HG02885 (cell line): ENCODE results near the gene PDCD2L.
"Not testable (repeated sequence)": the region's sequence is repeated elsewhere in the genome, so short reads cannot be mapped to it uniquely, and the experiment has no call there.

Source experiments
- ATAC-seq: cut with Tn5 transposase; IDR thresholded peaks from one replicate; pipeline ENCODE4 v1.9.1; 2021; ENCODE audit warnings: mild to moderate bottlenecking; ENCODE audit not compliant: unreplicated experiment, poor library complexity

Gene PDCD2L

DNA sequence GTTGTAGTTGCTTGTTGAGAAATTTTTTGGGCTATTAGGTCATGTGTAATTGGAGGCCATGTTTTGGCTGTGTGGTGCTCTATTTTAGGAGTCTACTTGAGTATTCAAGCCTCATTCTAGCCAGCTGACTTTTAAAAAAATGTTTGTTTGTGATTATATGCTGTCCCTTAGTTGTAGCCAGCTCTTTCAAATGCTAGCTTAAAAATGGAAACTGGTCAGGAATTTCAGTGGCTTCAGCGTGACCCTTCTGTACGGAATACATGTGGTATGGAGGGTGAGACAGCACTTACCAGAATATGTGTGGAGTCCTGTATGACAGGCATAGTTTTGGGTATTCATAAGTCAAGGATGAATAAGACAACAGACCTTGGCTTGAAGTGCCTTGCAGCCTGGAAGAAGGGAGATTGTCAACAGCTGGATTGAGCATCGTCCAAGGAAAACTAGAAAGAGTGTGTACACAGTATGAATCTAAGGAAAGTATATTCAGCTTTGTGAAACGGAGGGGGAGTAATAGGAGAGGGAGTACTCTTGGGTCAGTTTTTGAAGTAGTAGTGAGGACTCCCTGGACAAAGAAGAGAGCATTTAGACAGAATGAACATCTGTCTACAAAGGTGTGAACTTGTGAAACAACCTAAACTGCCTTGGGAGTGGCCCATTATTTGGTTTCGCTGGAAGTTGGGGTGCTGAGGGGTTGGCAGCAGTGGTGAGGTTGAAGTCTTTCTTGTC is 57.3 kb downstream of the PDCD2L start:
- no peak for ATAC-seq

- ATAC-seq, result not testable (repeated sequence)
These were observed 60.6 kb downstream of the PDCD2L start for GRCh38 chr19:34464785-34465184.

DNA sequence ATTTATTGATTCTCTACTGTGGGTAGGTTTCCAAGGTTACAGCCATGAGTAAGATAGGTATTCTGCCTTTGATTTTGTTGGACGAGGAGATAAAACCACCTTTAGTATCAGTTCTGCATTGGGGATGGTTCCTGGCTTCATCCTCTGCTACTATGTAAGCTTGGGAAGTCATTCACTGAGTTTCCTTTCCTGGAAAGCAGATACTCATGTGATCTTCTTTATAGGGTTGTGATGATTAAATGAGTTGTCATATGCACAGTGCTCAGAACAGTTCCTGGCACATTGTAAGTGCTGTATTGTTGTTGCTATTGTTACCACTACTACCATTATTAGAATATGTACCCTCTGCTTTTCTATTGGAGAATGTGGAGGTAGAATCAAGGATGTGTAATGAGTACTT is 64.2 kb downstream of the PDCD2L start:
- ATAC-seq, result no peak

- ATAC-seq, result not testable (repeated sequence)
These were observed 64.8 kb downstream of the PDCD2L start for GRCh38 chr19:34469026-34469425.

- ATAC-seq, result no peak
These were observed 67.9 kb downstream of the PDCD2L start for GRCh38 chr19:34471906-34472700.

DNA sequence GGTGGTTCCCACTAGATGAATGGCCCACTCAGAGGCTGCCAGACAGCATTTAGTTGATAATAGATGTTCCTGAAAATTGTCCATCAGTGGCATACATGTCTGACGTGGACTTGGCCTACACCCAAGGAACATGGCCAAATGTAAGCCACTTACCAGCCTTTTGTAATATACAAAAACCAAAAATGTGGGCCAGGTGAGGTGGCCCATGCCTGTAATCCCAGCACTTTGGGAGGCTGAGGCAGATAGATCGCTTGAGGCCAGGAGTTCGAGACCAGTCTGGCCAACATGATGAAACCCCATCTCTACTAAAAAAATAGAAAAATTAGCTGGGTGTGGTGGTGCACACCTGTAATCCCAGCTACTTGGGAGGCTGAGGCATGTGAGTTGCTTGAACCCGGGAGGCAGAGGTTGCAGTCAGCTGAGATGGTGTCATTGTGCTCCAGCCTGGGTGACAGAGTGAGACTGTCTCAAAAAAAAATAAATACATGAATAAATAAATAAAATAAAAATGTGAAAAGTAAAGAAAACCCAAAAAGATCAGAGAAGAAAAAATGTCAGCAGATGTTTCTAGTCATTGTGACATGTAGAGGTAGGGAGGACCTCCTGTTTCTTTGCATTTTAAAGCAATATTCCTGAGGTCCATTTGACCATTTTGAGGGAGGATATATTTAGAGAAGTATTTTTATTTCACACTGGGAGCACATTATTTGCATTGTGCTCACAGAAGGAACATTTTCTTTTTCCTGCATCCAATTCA is 70.2 kb downstream of the PDCD2L start:
- no peak for ATAC-seq

GRCh38 chr19:34475026-34475974 is 71.1 kb downstream of the PDCD2L start:
- ATAC-seq, result no peak
